NCI-H1092 treated with DMSO at 0.1 percent for 48 hours (cell line): ENCODE data around the gene NUDT8.

Source experiments
- DNase-seq: peaks from one replicate; lab custom pipeline; 2025; lab: John Stamatoyannopoulos, UW

Gene NUDT8

GRCh38 chr11:67629386-67630227, at the start of gene NUDT8:
NUDT8 (minus strand) TSS chr11:67629937; CDS start chr11:67629911, 26 bp downstream.
- DNase-seq, result peak; percentile 34

- DNase-seq, result no peak
These were observed 45.5 kb upstream of the NUDT8 start for GRCh38 chr11:67675058-67675747.

- no peak for DNase-seq
These were observed 44.7 kb upstream of the NUDT8 start, which contains the start of gene ALDH3B2 for GRCh38 chr11:67674442-67674871. ALDH3B2 (minus strand) TSS chr11:67674623; CDS start chr11:67666935, 7,688 bp downstream.

GRCh38 chr11:67673902-67674301, 44.2 kb upstream of the NUDT8 start:
- no peak for DNase-seq

GRCh38 chr11:67673358-67673757, 43.6 kb upstream of the NUDT8 start:
- no peak for DNase-seq

GRCh38 chr11:67671211-67671520, 41.4 kb upstream of the NUDT8 start:
- DNase-seq, result no peak

GRCh38 chr11:67670316-67671210, 40.8 kb upstream of the NUDT8 start:
- no peak for DNase-seq

- DNase-seq, result no peak
These were observed 38.4 kb upstream of the NUDT8 start for GRCh38 chr11:67668192-67668551.

- DNase-seq, result no peak
These were observed 37.9 kb upstream of the NUDT8 start for GRCh38 chr11:67667490-67668191.

GRCh38 chr11:67666676-67667489, 37.1 kb upstream of the NUDT8 start:
- DNase-seq, result no peak

- no peak for DNase-seq
These were observed 36.5 kb upstream of the NUDT8 start for GRCh38 chr11:67666303-67666645.

- DNase-seq, result no peak
These were observed 36.0 kb upstream of the NUDT8 start for GRCh38 chr11:67665541-67666302.

GRCh38 chr11:67664696-67665540, 35.2 kb upstream of the NUDT8 start:
- DNase-seq, result no peak

GRCh38 chr11:67664213-67664585, 34.5 kb upstream of the NUDT8 start:
- no peak for DNase-seq

- DNase-seq, result no peak
These were observed 33.9 kb upstream of the NUDT8 start for GRCh38 chr11:67663532-67664212.

- DNase-seq, result no peak
These were observed 33.2 kb upstream of the NUDT8 start for GRCh38 chr11:67662835-67663531.

GRCh38 chr11:67662142-67662834, 32.6 kb upstream of the NUDT8 start:
- no peak for DNase-seq
